H1 (cell line): Measurements from ENCODE around the gene ITM2B. TPM values are rescaled to one million over a fixed set of nuclear protein-coding genes. Genes with fewer than 3 reads are reported as not detected.

Experiments
- CTCF ChIA-PET: fragments of 300-600 bp; sonication (Branson Sonifier 250); formaldehyde crosslinking; loops from one replicate; lab custom pipeline; 2021; ENCODE audit not compliant: partially characterized antibody; lab: Charles Lee
- POLR2A ChIA-PET: fragments of 300-600 bp; sonication (Branson Sonifier 250); formaldehyde crosslinking; loops from one replicate; lab custom pipeline; 2021; ENCODE audit warnings: inconsistent platforms; ENCODE audit not compliant: partially characterized antibody; lab: Charles Lee
- DNase-seq, 2 experiments: peaks; one replicate each; pipeline versions ENCODE4 v3.0.0 to v3.0.0-alpha.2; 2010 to 2022; ENCODE audit warnings: low spot score in 2 of 2, low read depth in 1 of 2, mixed read lengths in 1 of 2
- FAIRE-seq: peaks from 2 replicates; lab custom pipeline; 2011; peaks lifted over from hg19 to GRCh38; lab: Jason Lieb, UNC
- H2AFZ ChIP-seq: 2 replicates; pipeline ENCODE4 v1.8.1; 2012; ENCODE audit warnings: low read length, inconsistent platforms
- H2AK5ac ChIP-seq: 2 replicates; pipeline ENCODE4 v1.6.1; 2013; ENCODE audit warnings: low read depth, low read length
- H2BK120ac ChIP-seq: replicated peaks from 2 replicates; pipeline ENCODE3; 2013; ENCODE audit warnings: low read depth, low read length, inconsistent platforms
- H2BK12ac ChIP-seq: 2 replicates; pipeline ENCODE4 v1.6.1; 2013; ENCODE audit warnings: low read depth, low read length
- H2BK15ac ChIP-seq: 2 replicates; pipeline ENCODE4 v1.6.1; 2013; ENCODE audit warnings: low read length
- H2BK20ac ChIP-seq: 2 replicates; pipeline ENCODE4 v1.6.1; 2013; ENCODE audit warnings: low read length
- H2BK5ac ChIP-seq: 2 replicates; pipeline ENCODE4 v1.6.1; 2013; ENCODE audit warnings: low read depth, low read length
- H3K14ac ChIP-seq: 2 replicates; pipeline ENCODE4 v1.6.1; 2013; ENCODE audit warnings: inconsistent platforms; ENCODE audit not compliant: insufficient read length
- H3K18ac ChIP-seq: 2 replicates; pipeline ENCODE4 v1.6.1; 2013; ENCODE audit warnings: low read length; ENCODE audit errors: extremely low read depth
- H3K23ac ChIP-seq: 2 replicates; pipeline ENCODE4 v1.6.1; 2013; ENCODE audit warnings: inconsistent platforms; ENCODE audit not compliant: insufficient read length
- H3K23me2 ChIP-seq: 2 replicates; pipeline ENCODE4 v1.6.1; 2013; ENCODE audit warnings: low read depth, low read length
- H3K27ac ChIP-seq: 2 replicates; pipeline ENCODE4 v1.6.1; 2011; ENCODE audit warnings: low read depth, low read length, inconsistent platforms
- H3K27me3 ChIP-seq, 4 experiments: replicated peaks in 1 of 4; 1 replicate in 1 of 4; 2 replicates in 3 of 4; pipeline versions ENCODE4 v1.6.1 to v1.8.1; 2011 to 2013; ENCODE audit warnings: low read length in 3 of 4, mild to moderate bottlenecking in 3 of 4, inconsistent platforms in 2 of 4, mixed read lengths in 2 of 4, moderate library complexity in 1 of 4; ENCODE audit not compliant: control insufficient read depth in 3 of 4, insufficient read depth in 3 of 4; ENCODE audit errors: extremely low read depth in 1 of 4
- H3K36me3 ChIP-seq, 4 experiments: 2 replicates each; pipeline versions ENCODE4 v1.6.1 to v1.8.1; 2011 to 2013; ENCODE audit warnings: mild to moderate bottlenecking in 4 of 4, low read length in 3 of 4, moderate library complexity in 2 of 4, control low read depth in 1 of 4, inconsistent platforms in 1 of 4; ENCODE audit not compliant: insufficient read depth in 4 of 4, control insufficient read depth in 2 of 4
- H3K4ac ChIP-seq: replicated peaks from 2 replicates; pipeline ENCODE3; 2013; ENCODE audit warnings: low read length, low read depth, mixed read lengths, inconsistent platforms; ENCODE audit not compliant: insufficient read length
- H3K4me1 ChIP-seq, 4 experiments: replicated peaks in 1 of 4; 1 replicate in 1 of 4; 2 replicates in 3 of 4; pipeline versions ENCODE4 v1.6.1 to v1.8.1; 2011 to 2013; ENCODE audit warnings: low read length in 3 of 4, inconsistent platforms in 2 of 4, mixed read lengths in 1 of 4; ENCODE audit not compliant: insufficient read depth in 4 of 4, control insufficient read depth in 3 of 4
- H3K4me2 ChIP-seq, 2 experiments: 2 replicates each; pipeline versions ENCODE4 v1.6.1 to v1.8.1; 2011 to 2013; ENCODE audit warnings: low read depth in 2 of 2, low read length in 2 of 2, control low read depth in 1 of 2, inconsistent platforms in 1 of 2, mild to moderate bottlenecking in 1 of 2; ENCODE audit not compliant: insufficient read depth in 1 of 2
- H3K4me3 ChIP-seq, 4 experiments: fragments of 200-600, 300-600 bp in 1 of 4; sonication (generic), shearing (Covaris generic), sonication (Bioruptor Twin) in 1 of 4; 2 replicates each; pipeline versions ENCODE4 v1.5.1 to v1.8.1; 2011 to 2016; ENCODE audit warnings: low read length in 4 of 4, low read depth in 3 of 4, control low read depth in 2 of 4, inconsistent platforms in 2 of 4, mild to moderate bottlenecking in 2 of 4, mixed read lengths in 1 of 4, moderate library complexity in 1 of 4; ENCODE audit not compliant: insufficient read depth in 2 of 4; ENCODE audit errors: extremely low read depth in 1 of 4
- H3K56ac ChIP-seq: replicated peaks from 2 replicates; pipeline ENCODE3; 2013; ENCODE audit warnings: low read depth, mild to moderate bottlenecking, mixed read lengths, low read length, inconsistent platforms; ENCODE audit not compliant: insufficient read length
- H3K79me1 ChIP-seq: 2 replicates; pipeline ENCODE4 v1.6.1; 2013; ENCODE audit warnings: low read depth, low read length, control low read depth
- H3K79me2 ChIP-seq, 2 experiments: 2 replicates each; pipeline versions ENCODE4 v1.6.1 to v1.8.1; 2012 to 2013; ENCODE audit warnings: low read length in 2 of 2, mild to moderate bottlenecking in 2 of 2, inconsistent platforms in 1 of 2; ENCODE audit not compliant: insufficient read depth in 2 of 2, control insufficient read depth in 1 of 2
- H3K9ac ChIP-seq, 4 experiments: replicated peaks in 1 of 4; 1 replicate in 1 of 4; 2 replicates in 3 of 4; pipeline versions ENCODE4 v1.6.1 to v1.8.1; 2011 to 2013; ENCODE audit warnings: low read depth in 3 of 4, low read length in 3 of 4, control low read depth in 2 of 4, mild to moderate bottlenecking in 2 of 4, moderate library complexity in 2 of 4, inconsistent platforms in 1 of 4; ENCODE audit errors: extremely low read depth in 1 of 4
- H3K9me3 ChIP-seq, 2 experiments: 2 replicates each; pipeline versions ENCODE4 v1.6.1 to v1.8.1; 2012 to 2013; ENCODE audit warnings: mild to moderate bottlenecking in 2 of 2, moderate library complexity in 2 of 2, control low read depth in 1 of 2, inconsistent platforms in 1 of 2, low read depth in 1 of 2, low read length in 1 of 2, mixed read lengths in 1 of 2; ENCODE audit not compliant: insufficient read depth in 2 of 2
- H4K20me1 ChIP-seq, 2 experiments: replicated peaks in 1 of 2; 2 replicates each; pipeline versions ENCODE3 to v1.8.1; 2011 to 2013; ENCODE audit warnings: inconsistent platforms in 2 of 2, low read length in 2 of 2, mild to moderate bottlenecking in 1 of 2; ENCODE audit not compliant: insufficient read depth in 2 of 2, control insufficient read depth in 1 of 2
- H4K5ac ChIP-seq: 2 replicates; pipeline ENCODE4 v1.6.1; 2013; ENCODE audit warnings: low read length, low read depth, mixed read lengths, inconsistent platforms; ENCODE audit not compliant: insufficient read length
- H4K8ac ChIP-seq: 2 replicates; pipeline ENCODE4 v1.8.0; 2013; ENCODE audit warnings: mild to moderate bottlenecking, moderate library complexity, low read length, inconsistent platforms; ENCODE audit not compliant: insufficient read depth; ENCODE audit errors: extremely low read depth
- H4K91ac ChIP-seq: replicated peaks from 2 replicates; pipeline ENCODE3; 2013; ENCODE audit warnings: low read length, mixed read lengths, inconsistent platforms; ENCODE audit not compliant: insufficient read length
- CBX8 ChIP-seq: fragments of 300-800, 300-1000 bp; sonication (generic); IDR thresholded peaks from 2 replicates; pipeline ENCODE4 v1.7.1; 2016; ENCODE audit warnings: low read depth, low read length, borderline replicate concordance
- POU5F1 ChIP-seq: IDR thresholded peaks from 2 replicates; pipeline ENCODE4 v1.6.1; 2011; ENCODE audit warnings: low read depth, mild to moderate bottlenecking, low read length, moderate library complexity
- SIN3A ChIP-seq, 2 experiments: IDR thresholded peaks in 1 of 2; conservative IDR thresholded peaks in 1 of 2; 2 replicates each; pipeline ENCODE4 v1.6.1; 2011 to 2012; ENCODE audit warnings: low read length in 2 of 2, improper control_type of control experiment in 1 of 2, low read depth in 1 of 2, mild to moderate bottlenecking in 1 of 2
- WGBS, 2 experiments: shearing (Covaris generic) in 1 of 2; methylation state at CpG; one replicate each; pipeline versions ENCODE4 v1.1.6 to v1.1.7; 2013 to 2015; ENCODE audit warnings: low lambda C conversion rate in 2 of 2, mixed read lengths in 2 of 2, inconsistent platforms in 1 of 2, low coverage in 1 of 2, missing lambda C conversion rate in 1 of 2; ENCODE audit not compliant: insufficient replicate concordance in 2 of 2, insufficient coverage in 1 of 2, insufficient read length in 1 of 2; ENCODE audit errors: extremely low coverage in 1 of 2, missing lambda C conversion rate in 1 of 2; 5-methylcytosine and 5-hydroxymethylcytosine counted together
- polyA plus RNA-seq, 7 experiments: library from polyadenylated mRNA; depleted of rRNA in 3 of 7; stranded (reverse) in 5 of 7; unstranded in 2 of 7; fragments of >200 nt in 5 of 7; fragments of 200-250 nt in 2 of 7; gene quantifications; 1 replicate in 5 of 7; 2 replicates in 1 of 7; 4 replicates in 1 of 7; pipeline versions ENCODE4 v1.2.1 to v1.2.3, GENCODE V29; 2011 to 2013; ENCODE audit warnings: missing spikeins in 2 of 7, mixed read lengths in 2 of 7
- total RNA-seq: library from RNA; stranded (reverse); fragmentation: NEBNext Ultra II Directional; extraction: Animal tissue kit (Norgen Biotek cat#: 25700); gene quantifications from 2 replicates; pipeline ENCODE4 v1.2.1, GENCODE V29; 2021

Gene ITM2B
- total and polyA plus RNA-seq, 2 of the 8 experiments (the other 6 are each of a cell fraction or from before 2014, with no cell fraction given), result 132 to 184 TPM

GRCh38 chr13:48304143-48304876 is 71.3 kb downstream of the ITM2B start:
- Histone ChIP-seq H4K20me1 (no peaks in the 10 kb centered on the region), H3K9me3 (no peaks in the 10 kb centered on the region), H3K14ac (no peak overlapping the region), H3K27me3 (no peaks in the 10 kb centered on the region), H2BK12ac (no peak overlapping the region), H3K4me1 (0 out of 7 replicates have a peak, but pooled peaks cover 0 to 2% (median 0%) of the 10 kb centered on the region in 4 experiments), H3K36me3 (no peaks in the 10 kb centered on the region), H2BK20ac (no peak overlapping the region), H3K4me3 (peak overlapping the region; percentile 70 to 84 (median 79)), H2BK120ac (no peak overlapping the region), H4K91ac (no peak overlapping the region), H3K18ac (no peak overlapping the region), H2BK5ac (no peak overlapping the region), H3K23ac (no peak overlapping the region), H3K56ac (no peak overlapping the region), H2AFZ (peak overlapping the region; percentile 36), H2BK15ac (no peak overlapping the region), H4K5ac (no peak overlapping the region), H2AK5ac (no peak overlapping the region), H3K9ac (peak overlapping the region; percentile 22 to 92 (median 82)), H3K4ac (no peak overlapping the region), H3K79me2 (peaks cover 0 to 12% of the 10 kb centered on the region in 2 experiments; a peak in 2 of 4 replicates), H3K23me2 (peaks cover 7% of the 10 kb centered on the region; the same call in 1 of the 2 replicates), H4K8ac (no peak overlapping the region), H3K79me1 (no peaks in the 10 kb centered on the region), H3K4me2 (peak overlapping the region; percentile 67 to 93), H3K27ac (no peak overlapping the region)
- ChIA-PET POLR2A (no interaction called here), CTCF (interaction anchor here (1.0 kb wide), 1 partner anchor 12 kb away, joined by 3 read pairs; no protein-coding TSS in a partner anchor)
- TF ChIP-seq SIN3A (conservative IDR thresholded peaks at IDR 0.05 in 1 of 2, IDR thresholded peaks at IDR 0.05 in 1 of 2; ENCODE audit: low read depth in 1 of 2, low read length in 2 of 2) (peak in 1 of 2 experiments; percentile 28; a peak in 1 of 4 replicates), CBX8 (no peak), POU5F1 (no peak)
- 18% methylated on average over 31 of the region's 36 CpGs; no CpG with 5 or more reads in 1 of the 2 experiments for WGBS, 2 experiments
- FAIRE-seq (no peak), DNase-seq (no peak)
